Measurements from ENCODE around the gene SPTAN1.
A peak's percentile ranks its signal among the peaks of the same experiment; 100 is the strongest.

The SPTAN1 gene

GRCh38 chr9:128540634-128541360 lies 11.6 kb upstream of the SPTAN1 start:
- Mint-ChIP-seq H3K27me3 (no peaks in the 10 kb centered on the region), H3K4me3 (no peak overlapping the region), H3K27ac (no peak overlapping the region), H3K9me3 (no peaks in the 10 kb centered on the region), H3K4me1 (ENCODE audit: low read depth) (peaks cover 4% of the 10 kb centered on the region), H3K36me3 (ENCODE audit: low read depth) (peaks cover 72% of the 10 kb centered on the region)
- DNase-seq: no peak

GRCh38 chr9:128546504-128546903 lies 5.9 kb upstream of the SPTAN1 start:
- H3K36me3 Mint-ChIP-seq (ENCODE audit: low read depth): peaks cover 18% of the 10 kb centered on the region
- peaks cover 25% of the 10 kb centered on the region for H3K4me1 Mint-ChIP-seq (ENCODE audit: low read depth)
- H3K27me3 Mint-ChIP-seq: no peaks in the 10 kb centered on the region
- H3K9me3 Mint-ChIP-seq: no peaks in the 10 kb centered on the region
- H3K27ac Mint-ChIP-seq: no peak overlapping the region
- H3K4me3 Mint-ChIP-seq: no peak overlapping the region
- DNase-seq: no peak

GRCh38 chr9:128548876-128549275 lies 3.5 kb upstream of the SPTAN1 start:
- Mint-ChIP-seq H3K4me3 (no peak overlapping the region), H3K36me3 (ENCODE audit: low read depth) (peaks cover 6% of the 10 kb centered on the region), H3K9me3 (no peaks in the 10 kb centered on the region), H3K4me1 (ENCODE audit: low read depth) (peaks cover 30% of the 10 kb centered on the region), H3K27me3 (no peaks in the 10 kb centered on the region), H3K27ac (no peak overlapping the region)
- DNase-seq: no peak

GRCh38 chr9:128550226-128550625 lies 2.2 kb upstream of the SPTAN1 start:
- no peak overlapping the region for H3K4me3 Mint-ChIP-seq
- H3K9me3 Mint-ChIP-seq: no peaks in the 10 kb centered on the region
- no peaks in the 10 kb centered on the region for H3K27me3 Mint-ChIP-seq
- peak; percentile 58 for DNase-seq
- peaks cover 5% of the 10 kb centered on the region for H3K36me3 Mint-ChIP-seq (ENCODE audit: low read depth)
- H3K27ac Mint-ChIP-seq: peak overlapping the region; percentile 89
- H3K4me1 Mint-ChIP-seq (ENCODE audit: low read depth): peaks cover 30% of the 10 kb centered on the region

GRCh38 chr9:128550770-128551656 lies 1.4 kb upstream of the SPTAN1 start:
- H3K4me3 Mint-ChIP-seq: no peak overlapping the region
- no peaks in the 10 kb centered on the region for H3K9me3 Mint-ChIP-seq
- no peaks in the 10 kb centered on the region for H3K27me3 Mint-ChIP-seq

GRCh38 chr9:128551657-128552152 lies 682 bp upstream of the SPTAN1 start:
- no peak for DNase-seq
- Mint-ChIP-seq H3K9me3 (no peaks in the 10 kb centered on the region), H3K4me1 (ENCODE audit: low read depth) (peaks cover 38% of the 10 kb centered on the region), H3K27ac (peak overlapping the region; percentile 96), H3K36me3 (ENCODE audit: low read depth) (peaks cover 7% of the 10 kb centered on the region), H3K4me3 (no peak overlapping the region), H3K27me3 (no peaks in the 10 kb centered on the region)

More at GRCh38 chr9:128550770-128551656, 1.4 kb upstream of the SPTAN1 start:
- Mint-ChIP-seq H3K27ac (peak overlapping the region; percentile 96), H3K36me3 (ENCODE audit: low read depth) (peaks cover 5% of the 10 kb centered on the region), H3K4me1 (ENCODE audit: low read depth) (peaks cover 31% of the 10 kb centered on the region)
- DNase-seq: no peak

GRCh38 chr9:128552744-128553440 lies 505 bp downstream of the SPTAN1 start:
- DNase-seq: no peak
- H3K27me3 Mint-ChIP-seq: no peaks in the 10 kb centered on the region
- no peak overlapping the region for H3K27ac Mint-ChIP-seq
- peaks cover 48% of the 10 kb centered on the region for H3K4me1 Mint-ChIP-seq (ENCODE audit: low read depth)
- no peaks in the 10 kb centered on the region for H3K9me3 Mint-ChIP-seq
- peaks cover 15% of the 10 kb centered on the region for H3K36me3 Mint-ChIP-seq (ENCODE audit: low read depth)
- H3K4me3 Mint-ChIP-seq: no peak overlapping the region

GRCh38 chr9:128553728-128554127 lies 1.3 kb downstream of the SPTAN1 start:
- peaks cover 15% of the 10 kb centered on the region for H3K36me3 Mint-ChIP-seq (ENCODE audit: low read depth)
- no peaks in the 10 kb centered on the region for H3K27me3 Mint-ChIP-seq
- H3K27ac Mint-ChIP-seq: no peak overlapping the region
- no peak overlapping the region for H3K4me3 Mint-ChIP-seq
- no peaks in the 10 kb centered on the region for H3K9me3 Mint-ChIP-seq
- no peak for DNase-seq
- H3K4me1 Mint-ChIP-seq (ENCODE audit: low read depth): peaks cover 56% of the 10 kb centered on the region

GRCh38 chr9:128554155-128554862 lies 1.9 kb downstream of the SPTAN1 start:
- peak; percentile 39 for DNase-seq

GRCh38 chr9:128555180-128555721 lies 2.9 kb downstream of the SPTAN1 start:
- Mint-ChIP-seq H3K9me3 (no peaks in the 10 kb centered on the region), H3K27me3 (no peaks in the 10 kb centered on the region), H3K36me3 (ENCODE audit: low read depth) (peaks cover 19% of the 10 kb centered on the region), H3K4me1 (ENCODE audit: low read depth) (peaks cover 54% of the 10 kb centered on the region), H3K27ac (no peak overlapping the region), H3K4me3 (no peak overlapping the region)
- no peak for DNase-seq

More at GRCh38 chr9:128554155-128554862, 1.9 kb downstream of the SPTAN1 start:
- Mint-ChIP-seq H3K9me3 (no peaks in the 10 kb centered on the region), H3K4me3 (no peak overlapping the region), H3K27me3 (no peaks in the 10 kb centered on the region), H3K36me3 (ENCODE audit: low read depth) (peaks cover 19% of the 10 kb centered on the region), H3K4me1 (ENCODE audit: low read depth) (peaks cover 62% of the 10 kb centered on the region), H3K27ac (no peak overlapping the region)

- Mint-ChIP-seq H3K4me3 (no peak overlapping the region), H3K27ac (peak overlapping the region; percentile 20), H3K36me3 (ENCODE audit: low read depth) (peaks cover 19% of the 10 kb centered on the region), H3K27me3 (no peaks in the 10 kb centered on the region), H3K9me3 (no peaks in the 10 kb centered on the region), H3K4me1 (ENCODE audit: low read depth) (peaks cover 43% of the 10 kb centered on the region)
- no peak for DNase-seq
Observed at GRCh38 chr9:128556276-128556675, 3.9 kb downstream of the SPTAN1 start.

GRCh38 chr9:128556926-128557634 lies 4.7 kb downstream of the SPTAN1 start:
- Mint-ChIP-seq H3K27ac (peak overlapping the region; percentile 20), H3K9me3 (no peaks in the 10 kb centered on the region), H3K4me1 (ENCODE audit: low read depth) (peaks cover 38% of the 10 kb centered on the region), H3K4me3 (no peak overlapping the region), H3K36me3 (ENCODE audit: low read depth) (peaks cover 17% of the 10 kb centered on the region), H3K27me3 (no peaks in the 10 kb centered on the region)
- DNase-seq: no peak
